IgD-negative memory B cell (primary cell): ENCODE results near the gene CD226. TPM values are rescaled to one million over a fixed set of nuclear protein-coding genes. Genes with fewer than 3 reads are reported as not detected.
"Not testable (repeated sequence)": the region's sequence is repeated elsewhere in the genome, so short reads cannot be mapped to it uniquely, and the experiment has no call there.

ENCODE experiments used
- H3K27ac Mint-ChIP-seq, 3 donors: one replicate each; pipeline ENCODE4 v1.8.0; 2020 to 2022; ENCODE audit warnings: mild to moderate bottlenecking in 3 of 3, mixed read lengths in 3 of 3, moderate library complexity in 1 of 3
- H3K27me3 Mint-ChIP-seq: one replicate; pipeline ENCODE4 v1.8.0; 2021; ENCODE audit warnings: mixed read lengths
- H3K36me3 Mint-ChIP-seq: one replicate; pipeline ENCODE4 v1.8.0; 2020; ENCODE audit warnings: mild to moderate bottlenecking, mixed read lengths
- H3K4me1 Mint-ChIP-seq, 3 donors: one replicate each; pipeline ENCODE4 v1.8.0; 2020 to 2022; ENCODE audit warnings: mixed read lengths in 3 of 3, mild to moderate bottlenecking in 1 of 3
- H3K4me3 Mint-ChIP-seq, 4 donors: one replicate each; pipeline ENCODE4 v1.8.0; 2020 to 2022; ENCODE audit warnings: mild to moderate bottlenecking in 4 of 4, mixed read lengths in 4 of 4, moderate library complexity in 3 of 4
- H3K9me3 Mint-ChIP-seq, 3 donors: one replicate each; pipeline ENCODE4 v1.8.0; 2020 to 2021; ENCODE audit warnings: mixed read lengths in 3 of 3, mild to moderate bottlenecking in 1 of 3
- polyA plus RNA-seq: library from polyadenylated mRNA; unstranded; fragments of 300-500 nt; fragmentation: Illumina TruSeq; gene quantifications from one replicate; pipeline ENCODE4 v1.2.3, GENCODE V29; 2021

CD226 gene
- polyA plus RNA-seq, 1 donor from 2014 or later: 3.8 TPM

DNA sequence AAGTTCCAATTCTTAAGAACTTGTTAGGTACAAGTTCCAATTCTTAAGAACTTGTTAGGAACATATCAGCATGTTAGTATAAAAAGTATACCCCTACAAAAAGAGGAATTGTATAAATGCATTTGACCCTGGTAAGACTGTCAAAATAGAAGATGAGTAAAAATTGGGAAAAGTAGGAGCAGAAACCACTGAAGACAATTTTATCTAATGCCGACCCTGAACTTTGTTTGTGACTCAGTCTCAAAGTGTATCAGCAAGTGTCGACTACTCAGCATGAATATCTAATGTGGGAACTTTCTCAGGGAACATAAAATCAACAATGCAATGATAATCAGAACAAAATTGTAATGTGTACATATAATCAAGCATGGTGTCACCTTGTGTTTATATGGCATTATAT, 583 bp upstream of the CD226 start:
- Mint-ChIP-seq H3K36me3 (peaks cover 2% of the 10 kb centered on the region), H3K27ac (no peak overlapping the region), H3K4me3 (peak overlapping the region in 1 of 4 donors; percentile 53), H3K9me3 (peaks cover 0 to 1% (median 0%) of the 10 kb centered on the region in 3 donors), H3K4me1 (peaks cover 0 to 11% (median 9%) of the 10 kb centered on the region in 3 donors), H3K27me3 (no peaks in the 10 kb centered on the region)

DNA sequence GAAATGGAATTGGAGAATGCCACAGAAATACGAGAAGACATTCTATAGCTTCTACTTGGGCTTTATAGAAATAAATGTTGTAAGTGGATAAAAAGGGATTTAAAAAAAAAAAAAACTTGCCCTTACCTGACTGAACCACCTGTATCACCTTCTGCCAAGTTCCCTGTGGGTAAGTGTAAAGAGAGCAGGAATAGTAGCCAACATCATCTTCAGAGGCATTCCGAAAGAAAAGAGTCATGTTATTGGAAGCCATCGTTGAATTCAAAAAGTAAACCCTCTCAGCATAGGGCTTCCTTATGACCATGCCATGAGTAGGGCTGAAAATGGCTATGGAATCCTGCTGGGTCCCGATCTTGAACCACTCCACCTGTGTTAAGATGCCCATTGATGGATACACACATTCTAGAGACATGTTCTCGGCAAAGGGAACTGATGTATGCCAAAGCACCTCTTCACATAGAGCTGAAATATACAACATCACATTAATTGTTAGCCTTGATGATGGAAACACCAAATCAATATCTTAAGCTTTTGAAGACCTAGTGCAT, 991 bp downstream of the CD226 start:
- H3K4me1 Mint-ChIP-seq: peaks cover 0 to 11% (median 9%) of the 10 kb centered on the region in 3 donors
- H3K4me3 Mint-ChIP-seq: peak overlapping the region in 2 of 4 donors; percentile 61
- peaks cover 0 to 2% (median 0%) of the 10 kb centered on the region in 3 donors for H3K9me3 Mint-ChIP-seq
- no peaks in the 10 kb centered on the region for H3K27me3 Mint-ChIP-seq
- peaks cover 2% of the 10 kb centered on the region for H3K36me3 Mint-ChIP-seq
- peak overlapping the region in 1 of 3 donors; percentile 9 for H3K27ac Mint-ChIP-seq

- H3K4me3 Mint-ChIP-seq: peak overlapping the region in 1 of 4 donors; percentile 88
- H3K36me3 Mint-ChIP-seq: peaks cover 2% of the 10 kb centered on the region
- no peak overlapping the region for H3K27ac Mint-ChIP-seq
- H3K4me1 Mint-ChIP-seq: peaks cover 0 to 11% (median 9%) of the 10 kb centered on the region in 3 donors
- H3K27me3 Mint-ChIP-seq: no peaks in the 10 kb centered on the region
- peaks cover 0 to 3% (median under 1%) of the 10 kb centered on the region in 3 donors for H3K9me3 Mint-ChIP-seq
Measured at GRCh38 chr18:69945220-69946114, 2.2 kb downstream of the CD226 start.

GRCh38 chr18:69944436-69944835, 3.2 kb downstream of the CD226 start:
- peaks cover 0 to 8% (median 7%) of the 10 kb centered on the region in 3 donors for H3K9me3 Mint-ChIP-seq
- H3K36me3 Mint-ChIP-seq: peaks cover 5% of the 10 kb centered on the region
- no peak overlapping the region for H3K4me3 Mint-ChIP-seq
- H3K27me3 Mint-ChIP-seq: no peaks in the 10 kb centered on the region
- peaks cover 7 to 11% (median 9%) of the 10 kb centered on the region in 3 donors for H3K4me1 Mint-ChIP-seq
- no peak overlapping the region for H3K27ac Mint-ChIP-seq

DNA sequence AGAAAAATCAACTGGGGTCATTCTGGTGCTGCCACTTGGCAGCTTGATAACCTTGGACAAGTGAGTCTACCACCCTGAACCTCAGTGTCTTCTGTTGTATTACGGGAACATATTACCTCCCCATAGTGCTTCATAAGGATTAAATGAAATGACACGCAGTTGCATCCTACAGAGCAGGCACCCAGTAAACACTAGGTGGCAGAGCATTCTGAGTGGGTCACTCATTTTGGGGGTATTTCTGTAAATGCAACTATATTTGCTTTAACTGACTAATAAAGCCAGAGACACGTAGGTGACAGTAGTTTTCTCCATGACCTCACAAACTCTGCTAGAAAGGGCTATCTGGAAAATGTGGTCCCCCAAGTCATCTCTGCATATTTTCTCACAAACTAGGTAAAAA, 4.7 kb downstream of the CD226 start:
- peaks cover 0 to 8% (median 7%) of the 10 kb centered on the region in 3 donors for H3K9me3 Mint-ChIP-seq
- no peak overlapping the region for H3K4me3 Mint-ChIP-seq
- peaks cover 5% of the 10 kb centered on the region for H3K36me3 Mint-ChIP-seq
- H3K4me1 Mint-ChIP-seq: peaks cover 7 to 9% (median 8%) of the 10 kb centered on the region in 3 donors
- H3K27ac Mint-ChIP-seq: no peak overlapping the region
- no peaks in the 10 kb centered on the region for H3K27me3 Mint-ChIP-seq

DNA sequence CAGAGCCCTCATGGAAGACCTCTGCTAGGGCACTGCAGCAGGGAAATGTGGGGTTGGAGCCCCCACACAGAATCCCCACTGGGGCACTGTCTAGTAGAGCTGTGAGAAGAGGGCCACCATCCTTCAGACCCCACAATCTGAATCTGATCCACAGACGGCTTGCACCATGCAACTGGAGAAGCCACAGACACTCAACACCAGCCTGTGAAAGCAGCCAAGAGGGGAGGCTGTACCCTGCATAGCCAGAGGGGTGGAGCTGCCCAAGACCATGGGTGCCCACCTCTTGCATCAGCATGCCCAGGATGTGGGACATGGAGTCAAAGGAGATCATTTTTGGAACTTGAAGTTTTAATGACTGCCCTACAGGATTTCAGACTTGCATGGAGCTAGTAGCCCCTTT, 6.5 kb downstream of the CD226 start:
- Mint-ChIP-seq H3K4me3 (no peak overlapping the region), H3K27ac (no peak overlapping the region), H3K4me1 (peaks cover 2 to 11% (median 3%) of the 10 kb centered on the region in 3 donors), H3K9me3 (peaks cover 0 to 8% (median 7%) of the 10 kb centered on the region in 3 donors), H3K36me3 (peaks cover 5% of the 10 kb centered on the region), H3K27me3 (no peaks in the 10 kb centered on the region)

GRCh38 chr18:69939812-69940211, 7.9 kb downstream of the CD226 start:
- not testable (repeated sequence) for H3K36me3 Mint-ChIP-seq, H3K27me3 Mint-ChIP-seq, H3K27ac Mint-ChIP-seq, H3K9me3 Mint-ChIP-seq
- Mint-ChIP-seq H3K4me3 (peak overlapping the region in 1 of 4 donors; percentile 64), H3K4me1 (peaks cover 11 to 17% (median 11%) of the 10 kb centered on the region in 3 donors)

DNA sequence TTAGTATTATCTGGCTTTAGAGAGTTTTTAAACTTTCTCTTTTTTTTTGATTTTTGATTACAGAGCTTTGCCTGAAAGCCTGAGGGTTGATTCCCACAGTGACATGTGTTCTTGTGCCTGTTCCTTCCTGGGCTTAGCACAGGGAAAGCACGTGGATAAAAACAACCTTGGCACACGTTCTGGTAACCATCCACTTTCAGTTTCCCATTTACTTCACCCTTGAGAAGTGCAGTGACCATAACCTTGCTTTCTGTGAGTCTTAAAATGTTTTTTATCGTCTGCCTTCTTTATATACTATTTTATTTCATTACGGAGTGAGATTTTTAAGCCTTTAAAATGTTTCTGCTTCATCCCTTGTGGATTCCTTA, 11.5 kb downstream of the CD226 start:
- H3K27ac Mint-ChIP-seq: no peak overlapping the region
- peaks cover 0 to 8% (median 5%) of the 10 kb centered on the region in 3 donors for H3K9me3 Mint-ChIP-seq
- H3K4me3 Mint-ChIP-seq: peak overlapping the region in 3 of 4 donors; percentile 25 to 73 (median 27)
- peaks cover 11 to 17% (median 11%) of the 10 kb centered on the region in 3 donors for H3K4me1 Mint-ChIP-seq
- H3K36me3 Mint-ChIP-seq: peaks cover 3% of the 10 kb centered on the region
- no peaks in the 10 kb centered on the region for H3K27me3 Mint-ChIP-seq

DNA sequence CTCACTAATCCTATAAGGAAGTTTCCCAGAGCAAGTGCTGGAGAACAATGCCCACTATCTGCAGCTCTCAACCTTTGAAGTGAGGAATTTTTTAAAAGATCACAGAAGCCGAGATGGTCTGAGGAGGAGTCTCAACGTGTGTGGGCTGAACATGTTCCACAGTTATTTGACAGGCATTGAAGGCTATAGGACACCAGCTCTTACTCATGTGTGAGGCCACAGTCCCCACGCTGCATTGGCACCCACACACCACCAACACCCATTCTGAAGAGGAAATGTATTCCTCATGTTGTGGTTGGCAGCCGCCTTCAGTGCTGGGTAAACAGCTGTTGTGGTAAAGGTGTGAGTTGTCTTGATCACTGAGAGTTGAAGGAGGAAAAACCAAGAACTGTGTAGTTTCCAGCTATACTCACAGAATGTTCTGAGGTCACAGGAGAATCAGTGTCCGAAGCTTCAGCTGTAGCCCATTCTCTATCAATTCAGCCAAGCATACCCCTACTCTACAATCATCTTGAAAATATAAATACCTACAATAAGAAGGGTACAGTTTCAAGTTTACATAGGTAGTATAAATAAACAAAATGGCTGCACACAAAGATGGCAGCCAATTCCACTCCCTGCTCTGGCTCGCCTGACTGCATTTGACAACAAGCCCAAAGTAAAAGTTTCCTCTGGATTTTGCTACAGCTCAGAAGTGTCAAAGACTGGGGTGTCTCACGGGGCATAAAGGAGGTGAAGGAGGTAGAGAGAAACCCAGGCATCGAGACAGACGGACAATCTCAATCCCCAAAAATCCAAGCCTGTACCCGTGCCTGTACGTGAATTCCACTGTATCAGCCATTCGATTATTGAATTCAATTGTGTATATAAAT, 12.1 kb downstream of the CD226 start:
- Mint-ChIP-seq H3K27me3 (no peaks in the 10 kb centered on the region), H3K27ac (peak overlapping the region in 2 of 3 donors; percentile 4 to 33), H3K9me3 (peaks cover 0 to 8% (median 5%) of the 10 kb centered on the region in 3 donors), H3K4me1 (peaks cover 11 to 17% (median 11%) of the 10 kb centered on the region in 3 donors), H3K4me3 (peak overlapping the region in 3 of 4 donors; percentile 5 to 39 (median 19)), H3K36me3 (peaks cover 3% of the 10 kb centered on the region)

DNA sequence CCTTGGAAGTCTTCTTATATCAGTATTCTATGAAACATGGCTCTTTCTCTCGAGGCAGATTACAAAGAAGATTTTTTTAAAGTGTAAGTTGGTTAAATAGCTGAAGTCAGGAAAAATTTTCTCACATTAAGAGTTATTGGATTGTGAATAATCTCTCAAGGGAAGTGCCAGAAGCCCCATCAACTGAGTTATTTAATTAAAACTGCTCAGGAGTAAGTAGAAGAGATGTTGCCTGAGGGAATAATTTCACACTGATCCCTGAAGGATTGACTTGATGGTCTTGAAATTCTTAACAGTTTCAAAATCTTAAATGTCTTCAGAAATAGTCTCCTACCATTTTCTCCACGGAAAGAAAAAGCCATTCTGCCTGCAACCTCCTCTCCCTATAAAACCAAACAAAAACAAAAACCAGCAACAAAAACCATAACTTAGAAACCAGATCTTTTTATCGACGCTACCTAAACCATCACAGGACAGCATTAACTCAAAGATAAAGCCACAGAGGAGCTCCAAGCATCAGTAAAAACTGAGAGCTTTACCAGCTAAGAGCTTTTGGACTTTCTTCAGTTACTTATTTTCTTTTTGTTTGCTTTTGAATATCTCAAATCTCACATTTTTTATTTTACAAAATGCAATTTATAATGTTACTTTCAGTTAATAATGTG, 12.9 kb downstream of the CD226 start:
- Mint-ChIP-seq H3K4me3 (no peak overlapping the region), H3K9me3 (peaks cover 0 to under 1% (median 0%) of the 10 kb centered on the region in 3 donors), H3K36me3 (peaks cover 3% of the 10 kb centered on the region), H3K4me1 (peaks cover 10 to 11% (median 11%) of the 10 kb centered on the region in 3 donors), H3K27me3 (no peaks in the 10 kb centered on the region), H3K27ac (no peak overlapping the region)

DNA sequence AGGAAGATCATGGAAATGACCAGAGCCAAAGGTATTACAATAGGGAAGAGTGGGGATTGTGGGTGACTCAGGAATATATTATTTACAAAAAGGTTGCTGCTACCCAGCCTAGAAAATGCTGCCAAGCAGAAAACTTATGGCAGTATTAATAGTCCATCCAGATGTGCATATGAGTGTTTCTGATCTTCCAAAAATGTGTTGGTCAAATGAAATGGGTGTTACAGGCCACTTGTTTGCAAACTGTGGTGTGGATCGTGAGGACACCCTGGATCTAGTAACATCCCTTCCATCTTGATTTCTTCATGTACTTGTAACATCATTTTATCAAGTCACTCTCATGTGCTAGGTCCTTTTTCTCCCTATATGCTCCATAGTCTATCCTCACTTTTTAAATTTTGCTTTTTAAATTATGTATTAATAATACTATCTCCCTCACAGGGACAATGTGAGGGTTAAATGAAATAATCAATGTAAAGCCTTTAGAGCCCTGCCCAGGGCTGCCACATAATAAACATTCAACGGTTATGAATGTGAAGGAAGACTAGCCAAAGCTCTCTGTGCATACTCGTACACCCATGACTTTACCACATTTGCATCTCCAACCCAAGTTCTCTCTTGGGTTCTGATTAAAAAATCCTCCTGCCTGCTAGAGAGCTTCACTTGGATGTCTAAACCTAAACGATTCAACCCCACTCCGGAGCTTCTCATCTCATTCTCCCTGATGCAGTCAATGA, 18.5 kb downstream of the CD226 start:
- Mint-ChIP-seq H3K4me3 (no peak overlapping the region), H3K36me3 (peaks cover 4% of the 10 kb centered on the region), H3K9me3 (no peaks in the 10 kb centered on the region), H3K27ac (no peak overlapping the region), H3K27me3 (no peaks in the 10 kb centered on the region), H3K4me1 (no peaks in the 10 kb centered on the region)

DNA sequence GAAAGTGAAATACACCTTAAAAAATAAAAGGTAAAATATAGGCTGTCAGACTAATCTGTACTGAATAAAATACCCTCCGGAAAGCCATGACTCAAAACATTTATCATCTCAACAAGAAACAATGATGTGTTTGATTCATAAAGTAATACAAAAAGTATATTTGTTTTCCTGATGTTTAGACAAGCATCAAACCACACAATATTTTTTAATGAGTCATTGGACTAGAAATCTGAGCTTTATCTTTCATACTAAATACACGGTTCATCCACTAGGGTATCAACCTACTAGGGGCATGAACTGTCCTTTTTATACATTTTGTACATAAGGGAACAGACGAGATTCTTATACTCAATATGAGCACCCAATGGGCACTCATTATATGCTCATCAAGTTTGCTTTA, 31.3 kb downstream of the CD226 start:
- Mint-ChIP-seq H3K27me3 (no peaks in the 10 kb centered on the region), H3K4me3 (no peak overlapping the region), H3K9me3 (peaks cover 0 to 1% (median 0%) of the 10 kb centered on the region in 3 donors), H3K36me3 (no peaks in the 10 kb centered on the region), H3K27ac (no peak overlapping the region), H3K4me1 (peaks cover 0 to 2% (median 0%) of the 10 kb centered on the region in 3 donors)

DNA sequence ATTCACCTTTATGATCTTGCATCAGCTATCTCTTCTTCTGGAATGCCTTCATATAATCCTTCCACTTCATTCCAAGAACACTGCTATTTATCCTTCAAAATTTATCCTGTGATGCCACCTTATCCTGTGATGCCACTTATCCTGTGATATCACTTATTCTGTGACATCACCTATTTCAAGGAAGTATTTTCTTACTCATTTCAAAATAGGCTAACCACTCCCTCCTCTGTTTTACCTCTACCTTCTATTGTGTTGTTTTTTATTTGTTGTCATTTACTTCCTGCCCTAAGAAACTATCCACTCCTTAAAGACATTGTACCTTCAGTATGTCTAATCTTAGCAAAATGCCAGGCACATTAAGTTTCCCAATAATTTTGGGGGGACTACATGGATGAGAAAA, 38.8 kb downstream of the CD226 start:
- H3K4me3 Mint-ChIP-seq: no peak overlapping the region
- no peak overlapping the region for H3K27ac Mint-ChIP-seq
- no peaks in the 10 kb centered on the region for H3K27me3 Mint-ChIP-seq
- H3K36me3 Mint-ChIP-seq: no peaks in the 10 kb centered on the region
- no peaks in the 10 kb centered on the region for H3K9me3 Mint-ChIP-seq
- no peaks in the 10 kb centered on the region for H3K4me1 Mint-ChIP-seq

GRCh38 chr18:69906765-69907164, 40.9 kb downstream of the CD226 start:
- Mint-ChIP-seq H3K9me3 (no peaks in the 10 kb centered on the region), H3K4me1 (no peaks in the 10 kb centered on the region), H3K4me3 (no peak overlapping the region), H3K36me3 (no peaks in the 10 kb centered on the region), H3K27me3 (no peaks in the 10 kb centered on the region), H3K27ac (no peak overlapping the region)
